NCI-H774 (cell line): Measurements from ENCODE around the gene KRTAP15-1.

Experiments
- DNase-seq: peaks from one replicate; lab custom pipeline; 2025; lab: John Stamatoyannopoulos, UW

The KRTAP15-1 gene

DNA sequence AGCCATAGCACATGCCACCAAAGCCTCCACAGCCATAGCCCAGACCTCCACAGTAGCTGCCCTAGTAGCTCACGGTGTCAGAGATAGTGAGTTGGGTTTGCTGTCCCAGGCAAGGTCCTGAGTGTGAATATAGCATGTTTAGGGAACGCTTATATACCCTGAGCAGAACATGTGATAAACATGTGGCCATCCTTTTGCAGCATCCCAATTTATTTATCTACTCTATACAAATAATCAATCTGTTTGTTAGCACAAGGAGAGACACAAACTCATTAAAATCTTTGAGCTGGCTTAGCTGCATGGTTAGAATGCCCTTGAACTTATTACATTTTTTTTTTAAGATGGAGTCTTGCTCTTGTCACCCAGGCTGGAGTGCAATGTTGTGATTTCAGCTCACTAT is 47.3 kb downstream of the KRTAP15-1 start, which contains the start of gene KRTAP19-2:
TSS of gene KRTAP19-2 (minus strand) at position 101 of the 400 bp plus-strand sequence. CDS start at position 13, 88 bp downstream.
- no peak for DNase-seq
